Stimulated activated CD8-positive, alpha-beta memory T cell treated with anti-CD3 and anti-CD28 coated beads, Interleukin-12 subunit alpha, Interleukin-12 subunit beta, amount 100 ng/mL, for 24 hours (primary cell): Measurements from ENCODE around the gene SIAE.
"Not testable (repeated sequence)": the region's sequence is repeated elsewhere in the genome, so short reads cannot be mapped to it uniquely, and the experiment has no call there.

Experiments
- DNase-seq: peaks from one replicate; pipeline ENCODE4 v3.0.0-alpha.2; 2020; ENCODE audit errors: extremely low read depth

Gene SIAE

DNA sequence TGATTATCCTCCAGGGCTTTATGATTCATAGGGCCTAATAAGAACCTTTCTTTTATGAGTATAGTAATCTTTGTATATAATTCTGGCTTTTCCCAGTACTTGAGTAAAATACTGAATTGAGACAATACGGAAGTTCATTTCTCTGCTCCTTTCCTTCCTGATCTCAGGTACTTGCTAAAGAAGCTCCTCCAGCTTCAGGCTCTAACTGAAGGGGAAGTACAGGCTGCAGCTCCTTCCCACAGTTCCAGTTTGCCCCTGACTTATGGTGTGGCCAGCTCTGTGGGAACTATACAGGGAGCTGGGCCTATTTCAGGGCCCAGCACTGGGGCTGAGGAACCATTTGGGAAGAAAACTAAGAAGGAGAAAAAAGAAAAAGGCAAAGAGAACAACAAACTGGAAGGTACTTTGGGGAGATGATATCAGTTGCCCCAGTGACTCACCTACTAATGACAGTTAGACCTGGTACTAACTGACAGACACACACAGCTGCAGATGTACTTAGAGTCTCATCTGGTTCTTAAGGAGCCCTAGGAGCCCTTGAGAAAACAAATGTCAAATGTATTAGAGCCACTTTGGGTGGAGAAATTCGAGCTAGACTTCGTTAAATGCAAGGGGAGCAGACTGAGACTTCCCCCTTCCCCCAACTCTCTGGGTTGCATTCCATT, 47.9 kb downstream of the SIAE start:
- DNase-seq: no peak

DNA sequence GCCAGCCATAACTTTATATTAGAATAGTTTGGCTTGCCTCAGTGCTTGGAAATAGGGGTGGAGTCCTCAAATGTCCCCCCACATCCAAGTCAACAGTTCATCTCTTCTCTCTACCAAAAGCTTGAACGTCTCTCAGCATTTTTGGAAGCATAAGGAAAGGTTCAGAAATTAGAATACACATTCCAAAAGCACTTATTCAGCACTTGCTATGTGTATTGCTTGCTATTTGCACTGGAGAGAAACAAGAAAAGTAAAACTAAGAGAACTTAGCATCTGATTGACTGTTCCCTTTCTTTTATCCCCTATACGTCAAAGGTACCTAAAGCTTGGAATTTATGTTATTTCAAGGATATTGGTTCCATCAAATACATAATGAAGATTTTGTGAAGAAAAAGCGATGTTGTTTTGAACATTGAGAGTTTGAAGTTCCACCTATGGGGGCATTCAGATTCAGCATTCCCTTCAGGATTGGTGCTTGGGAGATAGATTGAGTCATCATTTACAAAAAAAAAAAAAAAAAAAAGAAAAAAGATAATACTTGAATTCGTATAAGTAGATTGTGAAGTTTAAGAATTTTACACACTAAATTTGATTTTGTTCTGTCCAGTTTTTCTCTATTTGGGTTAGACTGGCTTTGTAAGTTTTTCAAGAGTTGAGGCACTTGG, 49.5 kb downstream of the SIAE start:
- DNase-seq: no peak

DNA sequence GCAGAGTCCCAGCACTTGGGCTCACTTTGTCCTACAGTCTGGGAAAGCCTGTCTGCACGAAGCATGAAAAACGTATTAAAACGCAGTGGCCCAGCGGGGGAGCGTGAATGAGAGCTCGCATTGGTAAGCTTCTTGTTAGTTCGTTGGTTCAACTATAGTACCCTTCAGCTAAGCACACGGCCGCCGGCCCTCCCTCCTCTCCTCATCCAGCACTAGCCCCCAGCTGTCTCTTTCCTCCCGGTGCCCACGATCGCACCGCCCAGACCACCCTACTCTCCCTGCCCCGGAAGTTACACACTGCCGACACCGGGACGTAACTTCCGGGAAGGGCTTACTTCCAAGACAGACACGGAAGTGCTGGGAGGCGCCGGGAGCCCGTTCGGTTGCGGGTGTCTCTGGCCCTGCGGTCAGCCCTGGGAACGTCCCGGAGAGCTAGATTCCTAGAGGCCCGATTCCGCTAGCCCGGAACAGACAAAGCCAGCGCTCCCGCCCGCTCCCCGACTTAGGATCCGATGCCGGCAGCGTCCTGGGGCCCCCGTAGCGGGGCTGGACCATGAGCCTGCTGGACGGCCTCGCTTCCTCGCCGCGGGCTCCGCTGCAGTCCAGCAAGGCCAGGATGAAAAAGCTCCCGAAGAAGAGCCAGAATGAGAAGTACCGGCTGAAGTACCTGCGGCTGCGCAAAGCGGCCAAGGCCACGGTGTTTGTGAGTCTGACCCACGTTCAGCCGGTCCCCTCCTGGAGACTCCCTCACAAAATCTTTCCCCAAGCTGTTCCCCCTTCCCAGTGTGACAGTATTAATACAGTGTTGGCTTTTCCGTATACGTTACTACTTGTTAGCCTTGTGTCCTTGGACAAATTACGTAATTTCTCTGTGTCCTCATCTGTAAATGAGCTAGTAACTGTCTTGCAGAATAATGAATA, 50.7 kb downstream of the SIAE start, which contains the start of gene TBRG1:
Gene TBRG1 (plus strand): TSS at position 334 of the 921 bp plus-strand sequence. CDS start 220 bp downstream, at position 554.
- peak; percentile 67 for DNase-seq

DNA sequence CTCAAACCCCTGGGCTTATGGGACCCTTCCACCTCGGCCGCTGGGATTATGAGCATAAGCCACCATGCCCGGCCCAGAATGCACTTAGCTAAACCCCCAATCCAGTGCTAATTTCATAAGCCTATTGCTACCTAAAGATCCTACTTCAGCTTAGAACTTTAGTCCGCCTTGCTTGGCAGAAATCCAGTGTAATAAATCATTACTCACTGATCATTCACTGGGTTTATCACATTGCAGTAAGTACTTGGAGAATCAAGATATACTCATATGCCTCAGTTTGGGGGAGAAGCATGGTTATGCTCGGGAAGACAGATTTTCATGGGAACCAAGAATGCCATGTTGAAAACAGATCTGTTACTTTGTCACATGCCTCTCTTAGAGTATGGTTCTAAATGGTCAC, 54.7 kb downstream of the SIAE start:
- no peak for DNase-seq

DNA sequence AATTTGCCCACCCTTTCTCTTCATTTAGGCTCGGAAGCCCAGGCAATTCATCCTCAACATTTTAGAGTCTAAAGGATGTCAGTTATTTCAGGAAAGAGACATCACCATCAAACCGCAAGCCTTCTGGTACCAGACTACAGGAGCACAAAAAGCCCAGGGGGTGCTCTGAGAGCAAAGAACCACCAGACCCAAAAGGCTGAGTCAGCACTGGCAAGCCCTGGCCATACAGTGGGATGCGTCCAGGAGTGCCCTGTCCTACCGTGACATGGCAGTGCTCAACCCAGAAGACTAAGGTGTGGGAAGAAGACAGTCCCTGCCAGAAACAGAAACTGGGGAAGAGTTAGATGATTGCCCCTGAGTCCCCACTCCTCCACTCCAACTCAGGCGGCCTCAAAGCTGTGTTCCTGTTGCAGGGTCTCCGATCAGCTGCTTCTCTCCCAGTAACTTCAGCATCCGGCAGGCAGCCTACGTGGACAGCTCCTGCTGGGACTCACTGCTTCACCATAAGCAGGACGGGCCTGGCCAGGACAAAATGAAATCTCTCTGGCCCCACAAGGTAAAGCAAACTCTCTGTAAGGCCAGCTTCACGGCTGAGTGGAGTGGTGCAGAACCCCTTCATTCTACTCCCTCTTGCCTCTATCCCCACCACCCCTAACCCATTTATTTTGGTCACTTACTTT, 60.8 kb downstream of the SIAE start:
- DNase-seq: no peak

DNA sequence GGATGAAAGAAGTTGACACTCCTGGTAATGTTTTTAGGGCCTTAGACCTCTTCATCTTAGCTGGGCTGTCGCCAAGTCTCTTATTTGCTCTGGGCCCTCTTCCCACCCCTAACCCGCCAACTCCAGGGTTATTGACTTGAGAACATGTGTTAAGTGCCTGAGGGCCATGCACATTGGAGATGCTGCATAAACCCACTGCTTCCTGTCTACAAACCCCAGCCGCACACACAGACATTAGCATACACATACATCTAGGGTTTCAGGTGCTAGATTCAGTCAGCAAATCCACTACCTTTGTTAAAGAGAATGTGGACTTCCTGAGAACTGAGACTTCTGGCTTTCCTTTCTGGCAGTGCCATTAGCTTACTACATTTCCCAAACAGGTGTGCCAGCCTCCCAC, 61.5 kb downstream of the SIAE start:
- no peak for DNase-seq

DNA sequence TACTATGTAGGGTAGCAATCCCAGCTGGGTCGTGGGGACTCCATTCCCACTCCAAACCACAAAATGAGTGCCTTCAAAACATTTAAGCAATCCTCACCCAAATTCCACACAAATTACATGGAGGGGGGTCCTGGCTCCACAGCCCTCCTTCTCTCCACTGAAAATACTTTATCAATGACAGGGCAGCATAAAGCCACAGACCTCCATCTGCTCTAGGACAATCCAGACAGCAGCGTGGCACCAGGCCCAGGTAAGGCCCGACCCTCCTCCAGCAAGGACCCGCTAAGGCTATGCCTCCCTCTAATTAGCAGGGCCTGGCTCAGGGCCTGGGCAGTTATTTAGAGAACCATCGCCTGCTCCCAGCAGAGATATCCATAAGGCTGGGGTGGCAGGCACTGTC, 62.5 kb downstream of the SIAE start, which contains the start of gene PANX3:
Gene PANX3 (plus strand): TSS at position 365 of the 400 bp plus-strand sequence. CDS start 129 bp downstream, outside the sequence.
- DNase-seq: no peak

DNA sequence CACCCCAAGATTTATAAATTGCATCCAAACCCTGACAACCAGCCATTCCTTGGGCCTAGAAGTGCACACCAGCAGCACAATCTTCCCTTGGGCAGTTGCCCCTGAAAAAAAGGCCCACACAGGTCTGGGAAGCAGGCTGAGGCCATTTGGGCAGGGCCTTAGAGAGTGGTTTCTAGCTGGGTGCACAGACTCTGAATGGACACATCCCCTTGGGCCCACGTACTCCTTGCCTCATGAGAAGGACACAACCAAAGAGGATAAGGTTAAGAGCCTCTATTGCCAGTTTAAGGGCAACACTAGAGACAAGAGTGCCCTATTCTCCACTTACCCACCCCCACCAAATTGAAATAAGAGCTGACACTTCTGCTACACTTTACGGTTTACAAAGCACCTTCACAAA, 63.2 kb downstream of the SIAE start:
- no peak for DNase-seq

DNA sequence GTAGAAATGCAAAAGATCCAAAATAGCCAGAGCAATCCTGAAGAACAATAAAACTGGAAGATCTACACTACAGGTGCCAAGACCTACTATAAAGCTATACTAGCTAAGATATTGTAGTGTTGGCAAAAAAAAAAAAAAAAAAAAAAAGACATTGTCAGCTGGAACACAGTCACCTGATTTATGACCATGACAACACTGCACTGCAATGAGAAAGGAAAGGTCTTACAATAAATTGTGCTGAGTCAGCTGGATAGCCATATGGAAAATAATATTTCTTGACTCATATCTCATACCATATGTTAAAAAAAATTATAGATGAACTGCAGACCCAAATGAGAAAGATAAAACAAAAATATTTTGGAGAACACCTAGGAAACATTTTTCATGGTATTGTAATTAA, 65.4 kb downstream of the SIAE start:
- DNase-seq: no peak

DNA sequence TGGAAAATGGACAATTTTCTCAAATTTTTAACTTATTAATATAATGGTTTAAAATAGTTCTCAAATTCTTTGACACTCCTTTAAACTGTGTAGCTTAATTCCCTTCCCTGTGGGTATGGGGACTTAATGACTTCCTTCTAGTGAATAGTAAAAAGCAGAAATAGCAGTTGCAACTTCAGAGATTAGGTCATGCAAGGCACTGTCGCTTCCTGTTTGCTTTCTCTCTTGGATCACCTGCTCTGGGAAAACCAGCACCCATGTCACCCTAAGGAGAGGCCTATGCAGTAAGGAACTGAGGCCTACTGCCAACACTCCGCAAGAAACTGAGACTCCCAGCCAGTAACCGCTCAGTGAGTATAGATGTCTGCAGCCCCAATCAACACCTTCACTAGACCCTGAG, 67.8 kb downstream of the SIAE start:
- no peak for DNase-seq

DNA sequence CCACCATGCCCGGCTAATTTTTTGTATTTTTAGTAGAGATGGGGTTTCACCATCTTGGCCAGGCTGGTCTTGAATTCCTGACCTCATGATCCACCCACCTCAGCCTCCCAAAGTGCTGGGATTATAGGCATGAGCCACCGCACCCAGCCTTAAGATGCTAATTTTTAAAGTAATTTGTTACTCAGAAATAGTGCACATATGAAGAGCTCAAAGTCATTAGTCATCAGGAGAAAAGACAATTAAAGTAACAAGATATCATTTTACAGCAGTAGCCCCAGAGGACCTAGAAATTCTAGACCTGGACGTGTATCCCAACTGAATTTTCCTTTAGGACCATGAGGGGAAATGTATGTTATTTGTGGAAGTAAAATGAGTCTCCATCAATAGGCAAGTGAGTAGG, 70.8 kb downstream of the SIAE start:
- not testable (repeated sequence) for DNase-seq

DNA sequence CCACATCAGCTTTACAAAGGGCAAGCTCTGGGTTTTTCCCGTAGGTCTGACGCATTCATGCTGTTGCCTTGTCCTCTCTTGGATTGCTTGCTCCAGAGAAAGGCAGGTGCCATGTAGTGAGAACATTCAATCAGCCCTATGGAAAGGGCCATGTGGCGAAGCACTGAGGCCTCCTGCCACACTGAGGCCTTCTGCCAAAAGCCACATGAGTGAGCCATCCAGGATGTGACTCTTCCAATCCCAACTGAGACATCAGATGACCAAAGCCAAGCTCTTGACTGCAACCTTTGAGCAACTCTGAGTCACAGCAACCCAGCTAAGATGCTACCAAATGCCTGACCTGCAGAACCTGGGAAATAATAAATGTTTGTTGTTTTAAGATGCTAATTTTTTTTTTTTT, 71.3 kb downstream of the SIAE start:
- DNase-seq: no peak

DNA sequence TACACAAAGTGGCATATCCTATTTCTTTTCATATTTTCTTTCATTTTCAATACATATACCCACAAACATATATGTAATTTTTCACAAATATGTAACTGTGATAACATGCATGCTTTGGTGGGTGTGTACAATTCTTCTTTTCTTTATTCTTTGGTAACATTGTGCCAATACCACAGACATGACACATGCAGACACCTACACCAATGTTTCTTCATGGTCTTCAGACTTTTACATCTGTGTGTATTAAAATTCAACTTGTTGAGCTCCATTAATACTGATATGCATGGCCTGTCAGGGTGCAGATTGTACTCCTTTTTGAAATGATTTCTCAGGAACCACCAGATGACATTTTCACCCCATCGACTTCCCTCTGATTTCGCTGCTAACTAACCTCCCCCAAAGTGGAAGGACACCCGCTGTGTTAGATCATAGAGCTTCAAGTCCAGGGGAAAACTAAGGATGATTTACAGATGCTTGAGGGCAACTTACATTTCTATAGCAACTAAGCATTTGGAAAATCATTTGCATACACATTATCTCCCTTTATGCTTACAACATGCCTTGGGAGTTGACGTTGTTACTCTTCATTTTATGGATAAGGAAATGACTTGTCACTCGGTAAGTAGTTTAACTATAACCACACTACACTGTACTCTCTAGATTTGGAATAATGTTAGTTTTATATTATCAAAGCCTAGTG, 72.8 kb downstream of the SIAE start:
- DNase-seq: no peak

DNA sequence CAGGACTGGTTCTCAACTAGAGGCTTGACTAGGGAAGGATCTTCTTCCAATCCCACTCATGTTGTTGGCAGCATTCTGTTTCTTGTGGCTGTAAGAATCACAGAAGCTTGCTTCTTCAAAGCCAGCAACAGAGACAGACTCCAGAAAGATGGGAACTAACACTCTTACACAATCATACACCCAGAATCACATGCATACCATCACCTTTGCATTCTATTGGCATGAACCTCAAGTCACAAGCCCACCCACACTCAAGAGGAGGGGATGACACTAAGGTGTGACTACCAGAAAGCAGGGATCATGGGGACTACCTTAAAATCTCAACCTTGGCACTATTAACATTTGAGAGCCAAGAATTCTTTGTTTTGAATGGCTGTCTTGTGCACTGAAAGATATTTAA, 75.9 kb downstream of the SIAE start:
- no peak for DNase-seq

DNA sequence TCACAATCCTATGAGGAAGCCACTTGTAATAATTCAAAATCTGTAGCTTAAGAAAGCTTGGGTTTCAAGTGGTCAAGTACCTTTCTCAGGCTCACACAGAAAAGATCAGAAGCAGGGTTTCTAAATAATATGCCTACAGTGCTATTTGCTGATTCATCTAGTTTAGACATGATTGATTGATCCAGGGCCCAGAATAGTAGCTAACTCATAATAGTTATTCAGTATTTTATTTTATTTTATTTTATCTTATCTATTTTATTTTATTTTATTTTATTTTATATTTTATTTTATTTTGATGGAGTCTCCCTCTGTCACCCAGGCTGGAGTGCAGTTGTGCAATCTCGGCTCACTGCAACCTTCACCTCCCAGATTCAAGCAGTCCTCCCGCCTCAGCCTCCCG, 78.2 kb downstream of the SIAE start:
- DNase-seq: no peak

DNA sequence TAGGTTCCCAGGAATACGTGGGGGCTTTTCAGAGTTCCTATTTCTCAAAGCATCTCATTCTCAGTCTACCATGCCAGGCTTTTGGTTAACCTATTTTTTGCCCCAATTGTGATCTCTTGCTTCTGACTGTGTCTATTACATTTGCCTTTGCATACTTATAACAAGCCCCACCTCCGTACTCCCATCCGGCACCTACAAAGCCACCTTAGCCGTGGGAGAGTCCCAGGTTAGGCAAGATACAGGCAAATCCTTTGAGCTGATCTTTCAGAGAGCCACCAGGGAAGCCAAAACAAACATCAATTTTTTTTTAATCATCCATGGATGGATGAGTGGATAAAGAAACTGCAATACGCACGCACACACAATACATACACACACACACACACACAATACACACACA, 80.9 kb downstream of the SIAE start:
- DNase-seq: no peak

DNA sequence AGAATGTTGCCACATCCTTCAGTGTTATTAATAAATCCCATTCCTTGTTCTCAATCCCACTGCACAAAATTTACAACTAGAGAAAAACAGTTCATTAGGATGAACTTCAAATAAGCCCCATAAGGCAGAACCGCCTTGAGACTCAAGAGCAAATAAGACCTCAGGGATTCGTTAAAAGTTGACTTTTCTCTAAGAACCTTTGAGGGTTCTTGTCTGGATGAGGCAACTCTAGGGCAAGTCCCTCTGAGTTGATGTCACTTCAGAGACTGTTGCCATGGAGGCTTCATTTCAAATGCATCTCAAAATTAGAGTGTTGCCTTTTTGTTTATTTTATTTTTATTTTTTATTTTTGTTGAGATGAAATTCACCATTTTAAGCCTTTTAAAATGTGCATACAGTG, 82.1 kb downstream of the SIAE start:
- DNase-seq: no peak

DNA sequence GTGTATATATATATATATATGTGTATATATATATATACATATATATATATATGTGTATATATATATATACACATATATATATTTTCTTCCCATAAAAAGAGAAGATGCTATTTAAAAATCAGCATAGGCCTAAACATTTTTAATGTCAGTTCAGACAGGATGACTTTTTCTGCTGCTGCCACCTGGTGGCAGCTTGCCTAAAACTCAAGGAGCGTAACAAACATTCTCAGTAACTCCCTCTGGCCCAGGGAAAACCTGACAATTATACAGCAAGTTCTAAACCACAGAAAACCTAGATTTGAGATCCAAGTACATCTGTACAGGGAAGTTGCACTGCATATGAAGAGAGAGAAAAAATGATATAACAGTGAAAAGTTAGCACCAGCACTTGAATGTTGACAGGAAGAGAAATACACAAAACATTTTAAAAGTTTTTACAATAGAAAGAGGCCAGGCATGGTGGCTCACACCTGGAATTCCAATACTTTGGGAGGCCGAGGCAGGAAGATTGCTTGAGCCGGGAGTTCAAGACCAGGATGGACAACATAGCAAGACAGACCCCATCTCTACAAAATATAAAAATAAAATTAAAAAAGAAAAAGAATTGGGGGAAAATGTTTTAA, 87.2 kb downstream of the SIAE start:
- no peak for DNase-seq

DNA sequence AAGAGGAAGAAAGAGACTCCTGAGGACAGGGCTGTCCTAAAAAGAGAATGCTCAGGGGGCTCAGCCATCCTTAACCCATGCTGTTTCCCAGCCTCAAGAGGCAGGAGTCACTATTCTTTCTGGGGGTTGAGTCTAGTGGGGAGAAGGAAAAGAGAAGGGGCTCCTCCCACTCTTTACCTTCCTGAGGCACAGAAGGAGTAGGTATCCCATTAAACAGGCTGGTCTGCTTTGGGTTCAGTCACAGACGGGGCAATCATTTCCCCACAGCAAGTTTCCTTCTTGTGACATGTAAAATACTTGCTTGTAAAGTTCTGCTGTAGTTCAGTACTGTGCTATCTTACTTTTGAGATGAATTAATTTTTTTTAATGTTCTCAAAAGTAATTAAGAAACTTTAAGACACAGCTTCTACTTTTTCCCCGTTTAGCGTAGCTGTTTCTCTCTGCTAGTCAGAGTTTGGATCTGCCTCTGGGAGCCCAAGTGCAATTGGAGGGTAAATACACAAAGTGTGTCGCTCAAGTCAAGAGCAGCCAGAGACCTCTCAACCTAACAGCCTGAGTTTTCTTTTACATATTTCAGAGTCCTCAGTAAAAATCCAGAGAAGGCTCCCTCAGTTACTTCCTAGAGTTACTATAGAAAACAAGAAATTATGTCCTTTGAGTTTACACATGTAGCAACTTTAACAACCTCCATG, 88.7 kb downstream of the SIAE start:
- DNase-seq: no peak

DNA sequence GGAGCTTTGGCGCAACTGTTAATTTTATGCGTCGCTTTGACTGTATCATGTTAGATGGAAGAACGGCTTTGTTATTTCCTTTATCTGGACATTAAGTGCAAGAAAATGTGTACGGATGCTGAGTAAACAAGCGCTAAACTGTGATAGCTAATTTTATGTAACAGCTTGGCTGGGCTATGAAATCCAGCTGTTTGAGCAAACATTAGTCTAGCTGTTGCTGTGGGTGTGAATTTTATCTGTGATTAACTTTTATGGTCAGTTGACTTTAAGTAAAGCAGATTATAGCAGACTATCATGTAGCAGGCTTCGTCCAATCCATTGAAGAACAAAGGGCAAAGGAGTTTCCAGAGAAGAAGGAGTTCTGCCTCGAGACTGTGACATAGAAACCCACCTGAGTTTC, 89.8 kb downstream of the SIAE start:
- DNase-seq: no peak
